H9 (cell line): ENCODE results near the gene SPACA5B. TPM values are rescaled to one million over a fixed set of nuclear protein-coding genes. Genes with fewer than 3 reads are reported as not detected.
"Not testable (repeated sequence)": the region's sequence is repeated elsewhere in the genome, so short reads cannot be mapped to it uniquely, and the experiment has no call there.

Experiments used
- DNase-seq: peaks from one replicate; pipeline ENCODE4 v3.0.0-alpha.2; 2017
- H2AFZ ChIP-seq: one replicate; pipeline ENCODE4 v1.6.1; 2013; ENCODE audit warnings: mild to moderate bottlenecking, low read length, control low read depth, moderate library complexity
- H2AK5ac ChIP-seq: 2 replicates; pipeline ENCODE4 v1.6.1; 2013; ENCODE audit warnings: low read length, control low read depth, mixed read lengths; ENCODE audit not compliant: insufficient read length
- H2BK120ac ChIP-seq: one replicate; pipeline ENCODE4 v1.6.1; 2013; ENCODE audit warnings: low read depth, mild to moderate bottlenecking, low read length, control low read depth, inconsistent platforms; ENCODE audit not compliant: poor library complexity, severe bottlenecking
- H2BK12ac ChIP-seq: 2 replicates; pipeline ENCODE4 v1.6.1; 2013; ENCODE audit warnings: low read length, control low read depth, mixed read lengths, low read depth; ENCODE audit not compliant: insufficient read length
- H2BK15ac ChIP-seq: 2 replicates; pipeline ENCODE4 v1.6.1; 2013; ENCODE audit warnings: low read depth, low read length, control low read depth
- H2BK20ac ChIP-seq: one replicate; pipeline ENCODE4 v1.6.1; 2013; ENCODE audit warnings: low read depth, mild to moderate bottlenecking, low read length, control low read depth, inconsistent platforms; ENCODE audit not compliant: poor library complexity, severe bottlenecking
- H2BK5ac ChIP-seq: 2 replicates; pipeline ENCODE4 v1.6.1; 2013; ENCODE audit warnings: low read length, control low read depth, mixed read lengths; ENCODE audit not compliant: insufficient read length
- H3K14ac ChIP-seq: 2 replicates; pipeline ENCODE4 v1.6.1; 2013; ENCODE audit warnings: low read length, control low read depth; ENCODE audit not compliant: insufficient read depth
- H3K18ac ChIP-seq: 2 replicates; pipeline ENCODE4 v1.6.1; 2013; ENCODE audit warnings: low read depth, mild to moderate bottlenecking, mixed read lengths, low read length, control low read depth; ENCODE audit not compliant: insufficient read length
- H3K23ac ChIP-seq: 2 replicates; pipeline ENCODE4 v1.6.1; 2013; ENCODE audit warnings: low read length, control low read depth, mixed read lengths, low read depth; ENCODE audit not compliant: insufficient read length
- H3K23me2 ChIP-seq: 2 replicates; pipeline ENCODE4 v1.6.1; 2013; ENCODE audit warnings: low read depth, mild to moderate bottlenecking, mixed read lengths, low read length, control low read depth; ENCODE audit not compliant: insufficient read length, poor library complexity, severe bottlenecking
- H3K27ac ChIP-seq: 2 replicates; pipeline ENCODE4 v1.5.1; 2013; ENCODE audit warnings: low read length, control low read depth, mixed read lengths, low read depth; ENCODE audit not compliant: insufficient read length
- H3K27me3 ChIP-seq: 2 replicates; pipeline ENCODE4 v1.6.1; 2013; ENCODE audit warnings: low read length, control low read depth, inconsistent platforms; ENCODE audit not compliant: insufficient read depth
- H3K4ac ChIP-seq: 2 replicates; pipeline ENCODE4 v1.6.1; 2013; ENCODE audit warnings: low read depth, mild to moderate bottlenecking, control low read depth, inconsistent platforms, low read length, moderate library complexity
- H3K4me1 ChIP-seq: 2 replicates; pipeline ENCODE4 v1.6.1; 2013; ENCODE audit warnings: low read length, control low read depth, inconsistent platforms; ENCODE audit not compliant: insufficient read depth
- H3K4me2 ChIP-seq: 2 replicates; pipeline ENCODE4 v1.6.1; 2013; ENCODE audit warnings: low read length, control low read depth, mixed read lengths; ENCODE audit not compliant: insufficient read length, insufficient read depth
- H3K56ac ChIP-seq: 2 replicates; pipeline ENCODE4 v1.6.1; 2013; ENCODE audit warnings: low read depth, mild to moderate bottlenecking, mixed read lengths, low read length, control low read depth; ENCODE audit not compliant: insufficient read length
- H3K79me1 ChIP-seq: 2 replicates; pipeline ENCODE4 v1.6.1; 2013; ENCODE audit warnings: low read depth, mild to moderate bottlenecking, moderate library complexity, low read length, control low read depth, inconsistent platforms; ENCODE audit not compliant: insufficient read depth, poor library complexity, severe bottlenecking
- H3K79me2 ChIP-seq: 2 replicates; pipeline ENCODE4 v1.6.1; 2013; ENCODE audit warnings: low read length, control low read depth, inconsistent platforms; ENCODE audit not compliant: insufficient read depth
- H3K9ac ChIP-seq: 2 replicates; pipeline ENCODE4 v1.6.1; 2013; ENCODE audit warnings: low read length, control low read depth, mixed read lengths; ENCODE audit not compliant: insufficient read length; ENCODE audit errors: extremely low read depth
- H3K9me3 ChIP-seq: one replicate; pipeline ENCODE4 v1.6.1; 2013; ENCODE audit warnings: low read depth, low read length, inconsistent platforms; ENCODE audit not compliant: control insufficient read depth
- H3T11ph ChIP-seq: one replicate; pipeline ENCODE4 v1.6.1; 2013; ENCODE audit warnings: mild to moderate bottlenecking, low read length, control low read depth, inconsistent platforms
- H4K20me1 ChIP-seq: one replicate; pipeline ENCODE4 v1.6.1; 2013; ENCODE audit not compliant: control insufficient read depth, insufficient read length, insufficient read depth
- H4K5ac ChIP-seq: 2 replicates; pipeline ENCODE4 v1.6.1; 2013; ENCODE audit warnings: low read depth, mild to moderate bottlenecking, mixed read lengths, low read length, control low read depth; ENCODE audit not compliant: insufficient read length
- H4K8ac ChIP-seq: replicated peaks from 2 replicates; pipeline ENCODE4 v1.6.1; 2013; ENCODE audit warnings: low read length, control low read depth, mixed read lengths, low read depth; ENCODE audit not compliant: insufficient read length
- H4K91ac ChIP-seq: 2 replicates; pipeline ENCODE4 v1.6.1; 2013; ENCODE audit warnings: low read depth, mild to moderate bottlenecking, moderate library complexity, mixed read lengths, low read length, control low read depth; ENCODE audit not compliant: insufficient read length
- H3K27ac Mint-ChIP-seq, 3 experiments: 2 replicates in 2 of 3; 3 replicates in 1 of 3; pipeline ENCODE4 v1.8.0; 2020 to 2021; ENCODE audit warnings: mixed read lengths in 3 of 3, mild to moderate bottlenecking in 1 of 3, moderate library complexity in 1 of 3
- H3K27me3 Mint-ChIP-seq: 2 replicates; pipeline ENCODE4 v1.8.0; 2021; ENCODE audit warnings: low read depth, mild to moderate bottlenecking, moderate library complexity, mixed read lengths
- H3K36me3 Mint-ChIP-seq, 3 experiments: 2 replicates in 2 of 3; 3 replicates in 1 of 3; pipeline ENCODE4 v1.8.0; 2020 to 2021; ENCODE audit warnings: low read depth in 3 of 3, mixed read lengths in 3 of 3; ENCODE audit not compliant: insufficient read depth in 1 of 3
- H3K4me1 Mint-ChIP-seq, 2 experiments: 2 replicates each; pipeline ENCODE4 v1.8.0; 2020; ENCODE audit warnings: mixed read lengths in 2 of 2
- H3K4me3 Mint-ChIP-seq, 2 experiments: 2 replicates in 1 of 2; 3 replicates in 1 of 2; pipeline ENCODE4 v1.8.0; 2020 to 2021; ENCODE audit warnings: mild to moderate bottlenecking in 2 of 2, mixed read lengths in 2 of 2, moderate library complexity in 1 of 2
- H3K9me3 Mint-ChIP-seq, 2 experiments: 2 replicates in 1 of 2; 3 replicates in 1 of 2; pipeline ENCODE4 v1.8.0; 2020; ENCODE audit warnings: mild to moderate bottlenecking in 2 of 2, mixed read lengths in 2 of 2, moderate library complexity in 1 of 2
- WGBS: extraction: QIAGEN DNeasy Blood & Tissue Kit; methylation state at CpG from one replicate; pipeline ENCODE4 v1.1.7; 2013; ENCODE audit warnings: missing lambda C conversion rate, low lambda C conversion rate, mixed read lengths; ENCODE audit not compliant: insufficient read length; ENCODE audit errors: extremely low coverage; 5-methylcytosine and 5-hydroxymethylcytosine counted together
- total RNA-seq: library from RNA; stranded (reverse); gene quantifications from 2 replicates; pipeline ENCODE4 v1.2.1, GENCODE V29; 2021

SPACA5B gene
- total RNA-seq, 1 experiment from 2014 or later = not detected

DNA sequence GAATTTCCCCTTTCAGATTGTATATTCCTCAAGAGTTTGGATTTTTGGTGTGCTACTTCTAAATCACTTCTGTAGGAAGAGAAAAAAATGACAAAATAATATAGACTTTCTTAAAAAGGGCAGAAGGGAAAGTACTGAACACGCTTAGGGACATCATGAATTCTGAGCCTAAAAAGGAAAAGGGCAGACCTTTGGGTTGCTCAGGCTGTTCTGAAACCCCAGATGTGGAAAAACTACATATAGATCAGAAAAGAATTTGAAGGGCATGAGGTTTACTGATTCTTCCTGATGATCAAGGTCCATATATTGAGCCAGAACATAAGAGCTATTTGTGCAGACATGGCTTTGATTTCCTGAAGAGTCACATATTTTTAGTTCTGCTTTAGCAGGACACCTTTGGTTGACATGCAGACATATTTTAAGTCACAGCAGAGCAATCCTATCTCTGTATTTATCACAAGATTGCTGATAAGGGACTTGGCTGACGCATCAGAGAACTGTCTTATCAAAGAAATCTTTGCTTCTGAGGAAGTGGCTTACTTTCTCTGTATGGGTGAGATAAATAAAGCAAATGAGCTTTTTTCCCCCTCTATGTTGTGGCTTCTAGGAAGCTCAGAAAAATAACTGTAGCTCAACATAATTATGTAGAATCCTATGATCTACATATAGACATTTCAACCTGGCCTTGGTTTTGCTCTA lies 11.5 kb downstream of the SPACA5B start:
- not testable (repeated sequence) for H3K79me1 ChIP-seq, H3K4me1 Mint-ChIP-seq, H3K36me3 Mint-ChIP-seq, H4K91ac ChIP-seq, H2BK15ac ChIP-seq, H3K4ac ChIP-seq, H3K27me3 Mint-ChIP-seq, H2AFZ ChIP-seq, H3K4me3 Mint-ChIP-seq, H3K4me2 ChIP-seq, H3K9me3 ChIP-seq, H3K14ac ChIP-seq, H3K9ac ChIP-seq, H4K20me1 ChIP-seq, H2BK120ac ChIP-seq, H3K79me2 ChIP-seq, H4K8ac ChIP-seq, H2BK20ac ChIP-seq, DNase-seq, H3K4me1 ChIP-seq, H3K27me3 ChIP-seq, H3K27ac ChIP-seq, H3K23ac ChIP-seq, H3K23me2 ChIP-seq, H4K5ac ChIP-seq, H3K18ac ChIP-seq, H2BK12ac ChIP-seq, H2BK5ac ChIP-seq, H3T11ph ChIP-seq, H3K27ac Mint-ChIP-seq, H2AK5ac ChIP-seq, H3K56ac ChIP-seq
- WGBS = no CpG with 5 or more reads among the region's 2 CpGs
- H3K9me3 Mint-ChIP-seq = peaks cover 40% of the 10 kb centered on the region in 2 experiments

DNA sequence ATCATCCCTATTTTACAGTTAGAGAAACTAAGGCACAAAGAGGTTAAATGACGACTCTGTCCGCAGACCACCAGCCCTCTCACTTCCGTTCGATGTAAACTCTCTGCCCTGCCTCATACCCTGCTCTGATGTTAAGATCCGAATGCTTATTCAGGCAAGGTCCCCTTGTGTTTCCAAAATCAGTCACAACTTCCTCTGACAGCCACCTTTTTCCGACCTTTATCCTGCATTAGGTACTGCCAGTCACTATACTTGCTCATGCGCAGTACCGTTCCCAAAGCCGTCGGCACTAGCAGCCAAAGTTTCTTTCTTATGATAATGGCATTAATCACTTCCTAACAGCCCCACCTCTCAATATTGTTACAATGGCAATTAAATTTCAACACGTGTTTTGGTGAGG lies 12.3 kb downstream of the SPACA5B start:
- H4K8ac ChIP-seq, H3K27ac Mint-ChIP-seq, H3K14ac ChIP-seq, H2BK12ac ChIP-seq, H3K23ac ChIP-seq, H3K79me2 ChIP-seq, H3K4me2 ChIP-seq, H4K20me1 ChIP-seq, H3K27ac ChIP-seq, H3K79me1 ChIP-seq, H3K23me2 ChIP-seq, H2AK5ac ChIP-seq, H3K27me3 ChIP-seq, H2BK15ac ChIP-seq, H2BK5ac ChIP-seq, H3K9ac ChIP-seq, H3K36me3 Mint-ChIP-seq, H3K18ac ChIP-seq, H2AFZ ChIP-seq, H4K5ac ChIP-seq, H2BK20ac ChIP-seq, H3K27me3 Mint-ChIP-seq, H3T11ph ChIP-seq, H3K56ac ChIP-seq, H3K4me3 Mint-ChIP-seq, H3K4me1 ChIP-seq, H4K91ac ChIP-seq, H2BK120ac ChIP-seq, DNase-seq, H3K9me3 ChIP-seq, H3K4me1 Mint-ChIP-seq, H3K4ac ChIP-seq: not testable (repeated sequence)
- no CpG with 5 or more reads among the region's 11 CpGs for WGBS
- H3K9me3 Mint-ChIP-seq = peaks cover 43 to 46% of the 10 kb centered on the region in 2 experiments
